Naive thymus-derived CD4-positive, alpha-beta T cell (primary cell): Measurements from ENCODE around the gene RFWD3. TPM values are rescaled to one million over a fixed set of nuclear protein-coding genes. Genes with fewer than 3 reads are reported as not detected.

Experiments used
- ATAC-seq: fragments of 150-1000 bp; cut with Tn5 transposase; 2 replicates; pipeline ENCODE4 v1.10.0; 2021; ENCODE audit warnings: mild to moderate bottlenecking, moderate library complexity
- CTCF ChIA-PET: fragments of 350-600 bp; sonication (Branson Sonifier 250); formaldehyde crosslinking; loops from one replicate; lab custom pipeline; 2021; ENCODE audit warnings: antibody characterized with exemption; lab: Charles Lee
- POLR2A ChIA-PET: fragments of 350-600 bp; sonication (Branson Sonifier 250); formaldehyde crosslinking; loops from one replicate; lab custom pipeline; 2021; ENCODE audit warnings: antibody characterized with exemption, inconsistent platforms; lab: Charles Lee
- DNase-seq, 9 donors: peaks; one replicate each; pipeline versions ENCODE4 v3.0.0 to v3.0.0-alpha.2; 2020 to 2022; ENCODE audit warnings: mixed read lengths in 1 of 9
- H3K27ac ChIP-seq: one replicate; pipeline ENCODE4 v1.7.0; 2013; ENCODE audit warnings: mild to moderate bottlenecking, low read depth, low read length, moderate library complexity
- H3K27me3 ChIP-seq, 2 donors: one replicate each; pipeline ENCODE4 v1.7.0; 2013; ENCODE audit warnings: low read length in 2 of 2, mild to moderate bottlenecking in 2 of 2, moderate library complexity in 2 of 2; ENCODE audit not compliant: control insufficient read depth in 2 of 2, insufficient read depth in 2 of 2
- H3K36me3 ChIP-seq, 3 experiments: 1 replicate in 2 of 3; 2 replicates in 1 of 3; pipeline ENCODE4 v1.7.0; 2013; ENCODE audit warnings: low read length in 3 of 3, mild to moderate bottlenecking in 3 of 3, moderate library complexity in 1 of 3; ENCODE audit not compliant: insufficient read depth in 3 of 3, control insufficient read depth in 2 of 3
- H3K4me1 ChIP-seq, 2 donors: one replicate each; pipeline ENCODE4 v1.7.0; 2013; ENCODE audit warnings: low read length in 2 of 2, mild to moderate bottlenecking in 2 of 2, moderate library complexity in 1 of 2; ENCODE audit not compliant: control insufficient read depth in 2 of 2, insufficient read depth in 2 of 2
- H3K4me3 ChIP-seq: 2 replicates; pipeline ENCODE4 v1.7.0; 2013; ENCODE audit warnings: mild to moderate bottlenecking, low read length
- H3K9me3 ChIP-seq, 3 experiments: 1 replicate in 2 of 3; 2 replicates in 1 of 3; pipeline ENCODE4 v1.7.0; 2013; ENCODE audit warnings: low read length in 3 of 3; ENCODE audit not compliant: control insufficient read depth in 2 of 3
- H3K27ac Mint-ChIP-seq, 9 donors: one replicate each; pipeline ENCODE4 v1.8.0; 2020 to 2022; ENCODE audit warnings: mixed read lengths in 9 of 9, mild to moderate bottlenecking in 8 of 9, moderate library complexity in 5 of 9, inconsistent platforms in 2 of 9
- H3K27me3 Mint-ChIP-seq, 5 donors: one replicate each; pipeline ENCODE4 v1.8.0; 2021 to 2022; ENCODE audit warnings: mixed read lengths in 5 of 5, mild to moderate bottlenecking in 1 of 5
- H3K36me3 Mint-ChIP-seq, 5 donors: one replicate each; pipeline ENCODE4 v1.8.0; 2020 to 2022; ENCODE audit warnings: mixed read lengths in 5 of 5, mild to moderate bottlenecking in 3 of 5, inconsistent platforms in 1 of 5
- H3K4me1 Mint-ChIP-seq, 7 donors: one replicate each; pipeline ENCODE4 v1.8.0; 2020 to 2022; ENCODE audit warnings: mixed read lengths in 7 of 7, mild to moderate bottlenecking in 3 of 7, inconsistent platforms in 1 of 7
- H3K4me3 Mint-ChIP-seq, 10 donors: one replicate each; pipeline ENCODE4 v1.8.0; 2020 to 2022; ENCODE audit warnings: mild to moderate bottlenecking in 10 of 10, mixed read lengths in 10 of 10, moderate library complexity in 6 of 10, inconsistent platforms in 2 of 10
- H3K9me3 Mint-ChIP-seq, 11 donors: one replicate each; pipeline ENCODE4 v1.8.0; 2020 to 2022; ENCODE audit warnings: mixed read lengths in 11 of 11, mild to moderate bottlenecking in 4 of 11, inconsistent platforms in 1 of 11, moderate library complexity in 1 of 11
- intact Hi-C, 2 donors: fragments of 100-400 bp; cut with micrococcal nuclease; formaldehyde crosslinking; loops; one replicate each; pipeline ENCODE4 v1.15.1; 2023
- polyA plus RNA-seq, 2 donors: library from polyadenylated mRNA; unstranded; fragments of 300-500 nt; fragmentation: Illumina TruSeq; gene quantifications; one replicate each; pipeline ENCODE4 v1.2.3, GENCODE V29; 2021
- total RNA-seq, 6 experiments: library from RNA in 5 of 6; stranded (reverse) in 5 of 6; gene quantifications; 1 replicate in 5 of 6; 2 replicates in 1 of 6; pipeline ENCODE4 v1.2.3 and lab custom pipeline; 2021 to 2026

The RFWD3 gene
- total and polyA plus RNA-seq, 7 experiments from 2014 or later: 16.9 to 88.0 (median 46.6) TPM

GRCh38 chr16:74607310-74607961 is 59.2 kb downstream of the RFWD3 start:
- ChIA-PET POLR2A (interaction anchor here (0.8 to 3.6 kb wide), 16 partner anchors 9 to 1040 kb away, joined by 3 to 23 read pairs (median 5); partner anchors contain the start of genes KARS1, PSMD7, RFWD3 and TERF2IP), CTCF (interaction anchor here (0.6 to 1.8 kb wide), 3 partner anchors 13 to 115 kb away, joined by 3 to 6 read pairs (median 4); no protein-coding TSS in a partner anchor)
- peaks cover 0 to 9% (median 0%) of the 10 kb centered on the region in 3 experiments for H3K36me3 ChIP-seq
- H3K4me3 ChIP-seq: peak overlapping the region; percentile 78
- H3K4me1 Mint-ChIP-seq: peaks cover 45 to 69% (median 58%) of the 10 kb centered on the region in 7 donors
- H3K27ac Mint-ChIP-seq: peak overlapping the region; percentile 51 to 97 (median 91)
- H3K27me3 Mint-ChIP-seq: no peaks in the 10 kb centered on the region
- intact Hi-C loops: loop anchor here (1.0 to 10.0 kb wide), 18 partner anchors 16 to 1040 kb away; partner anchors contain the start of genes PSMD7 (in 2 of the 2), TMEM170A (in 2 of the 2), WDR59 (in 2 of the 2) and ZFP1 (in 2 of the 2)
- H3K27ac ChIP-seq: peak overlapping the region; percentile 91
- H3K4me1 ChIP-seq: peaks cover 31 to 39% of the 10 kb centered on the region in 2 donors
- H3K27me3 ChIP-seq: no peaks in the 10 kb centered on the region
- H3K9me3 Mint-ChIP-seq: peaks cover 0 to 3% (median 0%) of the 10 kb centered on the region in 11 donors
- peak; percentile 45 for ATAC-seq
- DNase-seq: peak in 1 of 9 donors; percentile 13
- H3K36me3 Mint-ChIP-seq: peaks cover 0 to 22% (median 4%) of the 10 kb centered on the region in 5 donors
- peak overlapping the region; percentile 92 to 100 (median 98) for H3K4me3 Mint-ChIP-seq
- H3K9me3 ChIP-seq: no peaks in the 10 kb centered on the region

GRCh38 chr16:74606521-74607309 is 60.0 kb downstream of the RFWD3 start, which contains the start of gene GLG1:
TSS of gene GLG1 (minus strand) at chr16:74607114. CDS start at chr16:74607094, 20 bp downstream.
- H3K36me3 Mint-ChIP-seq: peaks cover 0 to 22% (median 4%) of the 10 kb centered on the region in 5 donors
- H3K9me3 Mint-ChIP-seq: peaks cover 0 to 3% (median 0%) of the 10 kb centered on the region in 11 donors
- H3K4me1 Mint-ChIP-seq: peaks cover 48 to 74% (median 62%) of the 10 kb centered on the region in 7 donors
- peaks cover 0 to 9% (median 0%) of the 10 kb centered on the region in 3 experiments for H3K36me3 ChIP-seq
- peak within 1 kb of the TSS; percentile 86 to 99 (median 96) for H3K27ac Mint-ChIP-seq
- POLR2A ChIA-PET: interaction anchor here (0.7 to 3.6 kb wide), 15 partner anchors 10 to 1041 kb away, joined by 3 to 23 read pairs (median 6); partner anchors contain the start of genes KARS1, PSMD7, RFWD3 and TERF2IP
- CTCF ChIA-PET: interaction anchor here (0.6 to 1.2 kb wide), 2 partner anchors 24 to 114 kb away, joined by 3 to 6 read pairs; no protein-coding TSS in a partner anchor
- no peaks in the 10 kb centered on the region for H3K27me3 Mint-ChIP-seq
- no peaks in the 10 kb centered on the region for H3K27me3 ChIP-seq
- no peaks in the 10 kb centered on the region for H3K9me3 ChIP-seq
- peak; percentile 97 for ATAC-seq
- DNase-seq: peak; percentile 86 to 94 (median 92)
- peak within 1 kb of the TSS; percentile 91 for H3K27ac ChIP-seq
- peaks cover 36 to 46% of the 10 kb centered on the region in 2 donors for H3K4me1 ChIP-seq
- H3K4me3 ChIP-seq: peak within 1 kb of the TSS; percentile 78
- intact Hi-C loops: loop anchor here (1.0 to 10.0 kb wide), 18 partner anchors 17 to 1041 kb away; partner anchors contain the start of genes PSMD7 (in 2 of the 2), TMEM170A (in 2 of the 2), WDR59 (in 2 of the 2) and ZFP1 (in 2 of the 2)
- H3K4me3 Mint-ChIP-seq: peak within 1 kb of the TSS; percentile 92 to 100 (median 98)

- peaks cover 51 to 78% (median 68%) of the 10 kb centered on the region in 7 donors for H3K4me1 Mint-ChIP-seq
- H3K27me3 Mint-ChIP-seq: no peaks in the 10 kb centered on the region
- no peaks in the 10 kb centered on the region for H3K27me3 ChIP-seq
- H3K36me3 ChIP-seq: peaks cover 0 to 9% (median 0%) of the 10 kb centered on the region in 3 experiments
- H3K4me3 Mint-ChIP-seq: peak overlapping the region; percentile 88 to 100 (median 98)
- H3K9me3 Mint-ChIP-seq: peaks cover 0 to 3% (median 0%) of the 10 kb centered on the region in 11 donors
- no peaks in the 10 kb centered on the region for H3K9me3 ChIP-seq
- H3K4me3 ChIP-seq: peak overlapping the region; percentile 78
- ATAC-seq (no peak), DNase-seq (no peak)
- ChIA-PET POLR2A (interaction anchor here (1.1 to 3.6 kb wide), 10 partner anchors 11 to 1042 kb away, joined by 4 to 23 read pairs (median 8); partner anchors contain the start of genes KARS1, RFWD3 and TERF2IP), CTCF (interaction anchor here (1.2 kb wide), 1 partner anchor 23 kb away, joined by 3 read pairs; no protein-coding TSS in a partner anchor)
- intact Hi-C loops: loop anchor here (2.0 to 10.0 kb wide), 12 partner anchors 47 to 859 kb away; partner anchors contain the start of genes WDR59 (in 2 of the 2), CFDP1 (in 1 of the 2), PSMD7 (in 1 of the 2) and RFWD3 (in 1 of the 2)
- peaks cover 44 to 52% of the 10 kb centered on the region in 2 donors for H3K4me1 ChIP-seq
- H3K36me3 Mint-ChIP-seq: peaks cover 0 to 21% (median 4%) of the 10 kb centered on the region in 5 donors
- peak overlapping the region; percentile 91 for H3K27ac ChIP-seq
- H3K27ac Mint-ChIP-seq: peak overlapping the region; percentile 86 to 99 (median 95)
Observed at GRCh38 chr16:74605746-74606520, 60.7 kb downstream of the RFWD3 start.

- Histone ChIP-seq H3K4me3 (peak overlapping the region; percentile 78), H3K27me3 (no peaks in the 10 kb centered on the region), H3K9me3 (no peaks in the 10 kb centered on the region), H3K27ac (peak overlapping the region; percentile 91), H3K4me1 (peaks cover 50 to 58% of the 10 kb centered on the region in 2 donors), H3K36me3 (peaks cover 0 to 9% (median 0%) of the 10 kb centered on the region in 3 experiments)
- ATAC-seq (no peak), DNase-seq (no peak)
- intact Hi-C loops: loop anchor here (2.0 to 10.0 kb wide), 7 partner anchors 47 to 859 kb away; partner anchors contain the start of genes PSMD7 (in 1 of the 2) and TMEM170A (in 1 of the 2)
- H3K27me3 Mint-ChIP-seq: no peaks in the 10 kb centered on the region
- peaks cover 55 to 80% (median 70%) of the 10 kb centered on the region in 7 donors for H3K4me1 Mint-ChIP-seq
- H3K36me3 Mint-ChIP-seq: peaks cover 0 to 23% (median 4%) of the 10 kb centered on the region in 5 donors
- H3K27ac Mint-ChIP-seq: peak overlapping the region; percentile 86 to 99 (median 95)
- H3K9me3 Mint-ChIP-seq: peaks cover 0 to 3% (median 0%) of the 10 kb centered on the region in 11 donors
- ChIA-PET CTCF (interaction anchor here (1.2 kb wide), 1 partner anchor 22 kb away, joined by 3 read pairs; no protein-coding TSS in a partner anchor), POLR2A (interaction anchor here (1.1 to 3.6 kb wide), 6 partner anchors 11 to 1042 kb away, joined by 5 to 23 read pairs (median 7); partner anchors contain the start of genes KARS1, RFWD3 and TERF2IP)
- H3K4me3 Mint-ChIP-seq: peak overlapping the region; percentile 88 to 100 (median 98)
Observed at GRCh38 chr16:74605332-74605731, 61.3 kb downstream of the RFWD3 start.

GRCh38 chr16:74603848-74604247 is 62.8 kb downstream of the RFWD3 start:
- H3K4me3 ChIP-seq: no peak overlapping the region
- H3K36me3 ChIP-seq: peaks cover 0 to 9% (median 0%) of the 10 kb centered on the region in 3 experiments
- CTCF ChIA-PET: interaction anchor here (0.8 kb wide), 1 partner anchor 14 kb away, joined by 3 read pairs; no protein-coding TSS in a partner anchor
- peaks cover 49 to 56% of the 10 kb centered on the region in 2 donors for H3K4me1 ChIP-seq
- Mint-ChIP-seq H3K27me3 (no peaks in the 10 kb centered on the region), H3K9me3 (no peaks in the 10 kb centered on the region), H3K36me3 (peaks cover 0 to 23% (median 8%) of the 10 kb centered on the region in 5 donors), H3K4me1 (peaks cover 65 to 87% (median 78%) of the 10 kb centered on the region in 7 donors), H3K4me3 (peak overlapping the region; percentile 88 to 100 (median 98)), H3K27ac (peak overlapping the region in 8 of 9 donors; percentile 87 to 97 (median 95))
- DNase-seq (no peak), ATAC-seq (no peak)
- H3K27ac ChIP-seq: peak overlapping the region; percentile 91
- H3K9me3 ChIP-seq: no peaks in the 10 kb centered on the region
- no peaks in the 10 kb centered on the region for H3K27me3 ChIP-seq
- intact Hi-C loops: loop anchor here (2.0 to 10.0 kb wide), 5 partner anchors 37 to 861 kb away; partner anchors contain the start of gene TMEM170A (in 1 of the 2)
- POLR2A ChIA-PET: interaction anchor here (0.6 kb wide), 2 partner anchors 19 to 124 kb away, joined by 4 read pairs; no protein-coding TSS in a partner anchor
